K562 (cell line): ENCODE data around the gene OSBPL10. TPM values are rescaled to one million over a fixed set of nuclear protein-coding genes. Genes with fewer than 3 reads are reported as not detected.

Experiments
- ATAC-seq: fragments of 200-7000 bp; cut with Tn5 transposase; 3 replicates; pipeline ENCODE4 v1.9.1; 2020; ENCODE audit warnings: moderate library complexity
- BruUV-seq: library from RNA; stranded (reverse); fragments of 400-500 nt; replicated peaks from 2 replicates; lab custom pipeline; 2021; lab: Mats Ljungman, UMichigan
- CTCF ChIA-PET: fragments of 300-600 bp; formaldehyde crosslinking; extraction: SDS; loops from one replicate; lab custom pipeline; 2021; ENCODE audit warnings: low intra/inter-chr PET ratio; lab: Yijun Ruan, JAX
- POLR2A ChIA-PET: fragments of 300-600, 350-650 bp; sonication (Branson Sonifier 250); formaldehyde crosslinking; extraction: SDS; loops from one replicate; lab custom pipeline; 2021; ENCODE audit warnings: antibody characterized with exemption, inconsistent platforms; lab: Yijun Ruan, JAX
- DNase-seq, 4 experiments: peaks; one replicate each; pipeline versions ENCODE4 v3.0.0 to v3.0.0-alpha.2; 2011 to 2018; ENCODE audit warnings: low spot score in 3 of 4, mixed read lengths in 3 of 4; ENCODE audit errors: extremely low read depth in 1 of 4
- FAIRE-seq: peaks from 2 replicates; lab custom pipeline; 2011; peaks lifted over from hg19 to GRCh38; lab: Jason Lieb, UNC
- H2AFZ ChIP-seq: 2 replicates; pipeline ENCODE4 v1.6.0; 2011; ENCODE audit warnings: low read depth, low read length, control low read depth, inconsistent platforms
- H3K27ac ChIP-seq: fragments of 200-600 bp; 3 replicates; pipeline ENCODE4 v1.8.0; 2011; ENCODE audit warnings: low read depth, mild to moderate bottlenecking, control low read depth, inconsistent platforms, low read length, moderate library complexity, mixed read lengths; ENCODE audit errors: extremely low read depth
- H3K27me3 ChIP-seq, 2 experiments: fragments of 300-600 bp in 1 of 2; 2 replicates in 1 of 2; 3 replicates in 1 of 2; pipeline versions ENCODE4 v1.6.0 to v1.8.0; 2011; ENCODE audit warnings: inconsistent platforms in 2 of 2, low read length in 2 of 2, mild to moderate bottlenecking in 1 of 2, mixed read lengths in 1 of 2, moderate library complexity in 1 of 2; ENCODE audit not compliant: control insufficient read depth in 2 of 2, insufficient read depth in 2 of 2
- H3K36me3 ChIP-seq: fragments of 300-600 bp; 3 replicates; pipeline ENCODE4 v1.8.0; 2011; ENCODE audit warnings: mild to moderate bottlenecking, low read length, inconsistent platforms; ENCODE audit not compliant: control insufficient read depth, insufficient read depth
- H3K4me1 ChIP-seq, 2 experiments: fragments of 200-600 bp in 1 of 2; replicated peaks in 1 of 2; 2 replicates in 1 of 2; 3 replicates in 1 of 2; pipeline versions ENCODE4 v1.5.1 to v1.8.0; 2011; ENCODE audit warnings: inconsistent platforms in 2 of 2, low read length in 2 of 2, mild to moderate bottlenecking in 1 of 2, mixed read lengths in 1 of 2, moderate library complexity in 1 of 2; ENCODE audit not compliant: control insufficient read depth in 2 of 2, insufficient read depth in 2 of 2
- H3K4me2 ChIP-seq: 2 replicates; pipeline ENCODE4 v1.6.1; 2011; ENCODE audit warnings: low read length, control low read depth, inconsistent platforms, mixed read lengths; ENCODE audit not compliant: insufficient read depth
- H3K4me3 ChIP-seq: fragments of 200-600 bp; sonication (generic), shearing (Covaris generic); 2 replicates; pipeline ENCODE4 v1.5.1; 2016; ENCODE audit warnings: control low read depth, inconsistent platforms
- H3K79me2 ChIP-seq: fragments of 200-600 bp; 3 replicates; pipeline ENCODE4 v1.8.0; 2011; ENCODE audit warnings: low read length, inconsistent platforms; ENCODE audit not compliant: control insufficient read depth, insufficient read depth
- H3K9ac ChIP-seq, 2 experiments: 2 replicates each; pipeline versions ENCODE4 v1.6.0 to v1.6.1; 2011; ENCODE audit warnings: low read depth in 2 of 2, low read length in 2 of 2, control low read depth in 1 of 2, inconsistent platforms in 1 of 2, mild to moderate bottlenecking in 1 of 2, mixed read lengths in 1 of 2; ENCODE audit not compliant: insufficient read depth in 1 of 2
- H3K9me1 ChIP-seq: one replicate; pipeline ENCODE4 v1.6.0; 2011; ENCODE audit warnings: inconsistent platforms, mild to moderate bottlenecking, low read length, moderate library complexity; ENCODE audit not compliant: control insufficient read depth, insufficient read depth
- H3K9me3 ChIP-seq: replicated peaks from 2 replicates; pipeline ENCODE4 v1.5.1; 2011; ENCODE audit warnings: low read depth, low read length, inconsistent platforms; ENCODE audit not compliant: control insufficient read depth, insufficient read depth
- H4K20me1 ChIP-seq: replicated peaks from 2 replicates; pipeline ENCODE4 v1.6.1; 2011; ENCODE audit warnings: low read length, inconsistent platforms, mixed read lengths; ENCODE audit not compliant: control insufficient read depth, insufficient read depth
- CCAR2 ChIP-seq: fragments of 200-400 bp; formaldehyde crosslinking; IDR thresholded peaks from 2 replicates; pipeline ENCODE4 v1.6.1; 2017; ENCODE audit warnings: mild to moderate bottlenecking, low read depth, low read length
- EGR1 ChIP-seq: fragments of 450-650 bp; conservative IDR thresholded peaks from 2 replicates; pipeline ENCODE4 v1.6.1; 2017; ENCODE audit warnings: mild to moderate bottlenecking
- HSF4 ChIP-seq: fragments of 250-450 bp; sonication (Bioruptor Pico); IDR thresholded peaks from 2 replicates; pipeline ENCODE4 v2.1.2; 2022; ENCODE audit warnings: mild to moderate bottlenecking, moderate library complexity, borderline replicate concordance
- ZNF445 ChIP-seq: fragments of 250-450 bp; sonication (Bioruptor Pico); IDR thresholded peaks from 2 replicates; pipeline ENCODE4 v1.4.0; 2020; ENCODE audit warnings: low read depth, mild to moderate bottlenecking, moderate library complexity
- WGBS: fragments of 100-300 bp; shearing (Covaris generic); methylation state at CpG from one replicate; pipeline ENCODE4 v1.1.6; 2016; ENCODE audit warnings: low coverage, mixed read lengths; ENCODE audit not compliant: insufficient coverage; ENCODE audit errors: missing lambda C conversion rate; 5-methylcytosine and 5-hydroxymethylcytosine counted together
- in situ Hi-C: fragments of 300-500 bp; cut with MboI; formaldehyde crosslinking; loops from 4 replicates; pipeline ENCODE4 v1.15.0; 2018; ENCODE audit warnings: inconsistent platforms, mixed read lengths
- intact Hi-C: fragments of 100-400 bp; cut with micrococcal nuclease; formaldehyde crosslinking; loops from 2 replicates; pipeline ENCODE4 v1.14.2; 2022
- polyA plus RNA-seq, 8 experiments: library from polyadenylated mRNA; depleted of rRNA in 4 of 8; stranded (reverse) in 5 of 8; unstranded in 3 of 8; fragments of >200 nt; fragmentation: Nextera tagmentation in 2 of 8; fragmentation: Illumina TruSeq in 1 of 8; extraction: Ambion mirVana in 2 of 8; extraction: Trizol in 1 of 8; gene quantifications; 2 replicates each; pipeline versions ENCODE4 v1.2.1 to v1.2.3, GENCODE V29; 2011 to 2014; ENCODE audit warnings: inconsistent platforms in 1 of 8, missing spikeins in 1 of 8
- total RNA-seq, 7 experiments: library from RNA; depleted of rRNA in 6 of 7; stranded (reverse); fragments of >200 nt in 6 of 7; fragmentation: Illumina TruSeq in 2 of 7; extraction: Trizol in 2 of 7; gene quantifications; 2 replicates each; pipeline versions ENCODE4 v1.2.1 to v1.2.3, GENCODE V29; 2011 to 2021; ENCODE audit warnings: low replicate concordance in 1 of 7
- TF ChIP-seq, protein P1 (sequence below): sonication (generic); formaldehyde crosslinking; IDR thresholded peaks from 2 replicates; pipeline ENCODE4 v1.8.0; 2023; ENCODE audit warnings: mild to moderate bottlenecking, missing genetic modification reagents

The OSBPL10 gene
- total and polyA plus RNA-seq, 9 of the 15 experiments (the other 6 are each of a cell fraction or from before 2014, with no cell fraction given), result 0.03 to 0.19 (median 0.14) TPM; not detected in 2

DNA sequence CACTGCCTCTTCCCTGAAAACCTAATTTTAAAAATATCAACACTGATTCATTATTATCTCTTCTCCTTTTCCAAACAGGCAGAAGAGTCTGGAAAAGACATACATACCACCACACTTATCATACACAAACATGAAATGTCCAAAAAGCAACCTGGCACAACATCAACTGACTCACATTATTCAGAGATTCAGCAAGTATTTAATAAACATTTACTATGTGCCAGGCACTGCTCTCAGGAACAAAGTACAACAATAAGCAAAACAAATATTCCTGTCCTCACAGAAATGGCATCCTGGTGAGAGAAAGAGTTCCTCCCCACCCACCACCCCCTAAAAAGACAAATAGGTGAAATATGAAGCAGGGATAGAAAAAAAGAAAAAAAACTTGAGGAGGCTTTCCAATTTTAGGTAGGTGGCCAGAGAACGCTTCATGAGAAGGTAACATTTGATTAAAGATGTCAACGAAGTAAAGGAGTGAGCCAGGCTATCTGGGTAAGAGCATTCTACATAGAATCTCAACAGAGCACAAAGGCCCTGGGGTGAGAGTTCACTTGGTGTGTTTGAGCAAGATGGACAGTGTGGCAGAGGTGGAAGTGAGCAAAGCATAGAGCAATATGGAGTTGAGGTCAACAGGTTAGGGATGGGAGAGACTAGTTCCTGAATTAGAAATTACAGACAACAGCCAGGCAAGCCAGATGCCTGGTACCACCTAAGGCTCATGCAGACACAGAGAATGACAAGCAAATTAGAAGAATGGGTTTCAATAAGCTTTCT, 141.7 kb downstream of the OSBPL10 start:
- 0% methylated on average over 2 of the region's 2 CpGs for WGBS
- H3K4me3 ChIP-seq, result no peak overlapping the region
- H3K4me1 ChIP-seq, result no peaks in the 10 kb centered on the region
- H3K27me3 ChIP-seq, result 0 out of 5 replicates have a peak, but pooled peaks cover 0 to 6% of the 10 kb centered on the region in 2 experiments
- in situ Hi-C loops (no loop called here), intact Hi-C loops (no loop called here)
- no peak overlapping the region for H2AFZ ChIP-seq
- no peaks in the 10 kb centered on the region for H4K20me1 ChIP-seq
- H3K36me3 ChIP-seq, result no peaks in the 10 kb centered on the region
- TF ChIP-seq HSF4 (CRISPR knock-in tag), result no peak
- no peak for TF ChIP-seq EGR1
- no peak for TF ChIP-seq CCAR2
- TF ChIP-seq ZNF445 (CRISPR knock-in tag), result no peak
- TF ChIP-seq, protein P1, sequence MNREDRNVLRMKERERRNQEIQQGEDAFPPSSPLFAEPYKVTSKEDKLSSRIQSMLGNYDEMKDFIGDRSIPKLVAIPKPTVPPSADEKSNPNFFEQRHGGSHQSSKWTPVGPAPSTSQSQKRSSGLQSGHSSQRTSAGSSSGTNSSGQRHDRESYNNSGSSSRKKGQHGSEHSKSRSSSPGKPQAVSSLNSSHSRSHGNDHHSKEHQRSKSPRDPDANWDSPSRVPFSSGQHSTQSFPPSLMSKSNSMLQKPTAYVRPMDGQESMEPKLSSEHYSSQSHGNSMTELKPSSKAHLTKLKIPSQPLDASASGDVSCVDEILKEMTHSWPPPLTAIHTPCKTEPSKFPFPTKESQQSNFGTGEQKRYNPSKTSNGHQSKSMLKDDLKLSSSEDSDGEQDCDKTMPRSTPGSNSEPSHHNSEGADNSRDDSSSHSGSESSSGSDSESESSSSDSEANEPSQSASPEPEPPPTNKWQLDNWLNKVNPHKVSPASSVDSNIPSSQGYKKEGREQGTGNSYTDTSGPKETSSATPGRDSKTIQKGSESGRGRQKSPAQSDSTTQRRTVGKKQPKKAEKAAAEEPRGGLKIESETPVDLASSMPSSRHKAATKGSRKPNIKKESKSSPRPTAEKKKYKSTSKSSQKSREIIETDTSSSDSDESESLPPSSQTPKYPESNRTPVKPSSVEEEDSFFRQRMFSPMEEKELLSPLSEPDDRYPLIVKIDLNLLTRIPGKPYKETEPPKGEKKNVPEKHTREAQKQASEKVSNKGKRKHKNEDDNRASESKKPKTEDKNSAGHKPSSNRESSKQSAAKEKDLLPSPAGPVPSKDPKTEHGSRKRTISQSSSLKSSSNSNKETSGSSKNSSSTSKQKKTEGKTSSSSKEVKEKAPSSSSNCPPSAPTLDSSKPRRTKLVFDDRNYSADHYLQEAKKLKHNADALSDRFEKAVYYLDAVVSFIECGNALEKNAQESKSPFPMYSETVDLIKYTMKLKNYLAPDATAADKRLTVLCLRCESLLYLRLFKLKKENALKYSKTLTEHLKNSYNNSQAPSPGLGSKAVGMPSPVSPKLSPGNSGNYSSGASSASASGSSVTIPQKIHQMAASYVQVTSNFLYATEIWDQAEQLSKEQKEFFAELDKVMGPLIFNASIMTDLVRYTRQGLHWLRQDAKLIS (CRISPR knock-in tag), result no peak
- ChIA-PET POLR2A (interaction anchor here (1.0 kb wide), 1 partner anchor 8 kb away, joined by 3 read pairs; no protein-coding TSS in a partner anchor), CTCF (no interaction called here)
- no peaks in the 10 kb centered on the region for H3K79me2 ChIP-seq
- H3K9me1 ChIP-seq, result no peaks in the 10 kb centered on the region
- no peaks in the 10 kb centered on the region for H3K9me3 ChIP-seq
- ATAC-seq (no peak), FAIRE-seq (no peak), DNase-seq (no peak)
- H3K27ac ChIP-seq, result no peak overlapping the region
- no peak overlapping the region for H3K4me2 ChIP-seq
- H3K9ac ChIP-seq, result no peak overlapping the region
- no TSS peak for BruUV-seq
